Stomach (tissue), 9 donors: ENCODE measurements around the gene RIPPLY2. TPM values are rescaled to one million over a fixed set of nuclear protein-coding genes. Genes with fewer than 3 reads are reported as not detected.

Source experiments
- DNase-seq, 2 donors: peaks; one replicate each; pipeline versions ENCODE4 v3.0.0 to v3.0.0-alpha.2; 2013 to 2019
- H3K27ac ChIP-seq, 5 donors: fragments of 200-600 bp in 4 of 5; sonication (generic) in 4 of 5; one replicate each; pipeline ENCODE4 v1.5.1; 2013 to 2019; ENCODE audit warnings: mild to moderate bottlenecking in 1 of 5, moderate library complexity in 1 of 5
- H3K27me3 ChIP-seq, 3 donors: fragments of 200-600 bp; sonication (generic); one replicate each; pipeline ENCODE4 v1.5.1; 2017 to 2019; ENCODE audit warnings: mixed run types in 1 of 3
- H3K36me3 ChIP-seq, 4 donors: fragments of 200-600 bp; sonication (generic); 1 replicate in 3 of 4; 2 replicates in 1 of 4; pipeline ENCODE4 v1.5.1; 2016 to 2019
- H3K4me1 ChIP-seq, 4 donors: fragments of 200-600 bp; sonication (generic); one replicate each; pipeline ENCODE4 v1.5.1; 2016 to 2019
- H3K4me3 ChIP-seq, 4 donors: fragments of 200-600 bp; sonication (generic) in 3 of 4; one replicate each; pipeline ENCODE4 v1.5.1; 2016 to 2019; ENCODE audit warnings: mild to moderate bottlenecking in 1 of 4
- H3K9me3 ChIP-seq, 4 donors: fragments of 200-600 bp; sonication (generic); one replicate each; pipeline ENCODE4 v1.5.1; 2016 to 2019
- CTCF ChIP-seq, 7 experiments: fragments of 450-650 bp in 4 of 7; fragments of 200-600 bp in 3 of 7; sonication (generic) in 3 of 7; IDR thresholded peaks; one replicate each; pipeline ENCODE4 v1.5.1; 2016 to 2019; ENCODE audit warnings: antibody characterized with exemption in 7 of 7, control low read depth in 2 of 7, mild to moderate bottlenecking in 1 of 7
- EP300 ChIP-seq: sonication (generic); formaldehyde crosslinking; IDR thresholded peaks from one replicate; pipeline ENCODE4 v1.6.1; 2017; ENCODE audit warnings: antibody characterized with exemption
- POLR2A ChIP-seq, 4 donors: fragments of 450-650 bp; IDR thresholded peaks; one replicate each; pipeline ENCODE4 v1.6.1; 2016; ENCODE audit warnings: antibody characterized with exemption in 4 of 4, control low read depth in 2 of 4, mild to moderate bottlenecking in 1 of 4, moderate library complexity in 1 of 4
- POLR2AphosphoS5 ChIP-seq, 3 donors: sonication (generic); formaldehyde crosslinking; IDR thresholded peaks; one replicate each; pipeline ENCODE4 v1.6.1; 2016; ENCODE audit warnings: antibody characterized with exemption in 3 of 3
- WGBS, 5 donors: extraction: QIAGEN DNeasy Blood & Tissue Kit in 3 of 5; methylation state at CpG; one replicate each; pipeline versions ENCODE4 v1.1.5 to v1.1.7; 2013 to 2018; 5-methylcytosine and 5-hydroxymethylcytosine counted together
- intact Hi-C: fragments of 100-400 bp; cut with DNase I; formaldehyde crosslinking; loops from one replicate; pipeline ENCODE4 v1.15.1; 2023; ENCODE audit warnings: low total_unique reads
- polyA plus RNA-seq, 3 donors: library from polyadenylated mRNA; stranded (reverse); fragments of 200-250 nt; gene quantifications; one replicate each; pipeline ENCODE4 v1.2.3, GENCODE V29; 2013
- total RNA-seq, 5 donors: library from RNA; depleted of rRNA; stranded (reverse); fragments of >200 nt; gene quantifications; one replicate each; pipeline versions ENCODE4 v1.1.0 to v1.2.3, GENCODE V29; 2014 to 2016
- donor health status: healthy with polysubstance abuse.
- donor health status: Bipolar disorder and iron deficiency.
- donor health status: healthy.

The RIPPLY2 gene
- total and polyA plus RNA-seq, 8 donors, result 1.00 to 1.5 TPM; not detected in 6

DNA sequence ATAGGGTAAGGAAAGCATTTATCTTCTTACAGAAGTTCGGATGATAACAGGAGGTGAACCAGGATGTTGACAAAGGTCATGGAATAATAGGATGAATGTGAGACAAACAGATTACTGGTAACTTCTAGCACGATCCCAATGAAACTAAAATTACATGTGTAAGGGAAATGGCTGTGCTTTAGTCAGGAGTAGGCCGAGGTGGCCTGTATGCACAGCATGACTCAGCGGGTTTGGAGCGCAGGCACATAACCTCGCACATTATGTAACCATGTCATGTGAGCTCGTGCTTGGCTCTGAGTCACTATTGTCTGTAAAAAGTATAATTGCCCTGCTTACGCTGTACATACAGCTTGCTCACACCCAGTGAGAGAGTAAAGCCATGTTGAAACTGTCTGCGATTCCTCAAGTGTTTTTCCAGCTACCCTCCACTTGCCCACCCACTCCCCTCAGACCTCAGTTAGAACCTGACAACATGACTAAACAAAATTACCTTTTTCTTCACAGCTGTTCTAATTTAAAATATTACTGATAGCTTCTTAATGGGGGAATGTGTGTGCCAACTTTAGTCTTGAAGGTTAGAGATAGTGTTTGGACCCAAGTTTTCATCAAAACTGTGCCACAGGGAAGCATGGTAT, 14.5 kb downstream of the RIPPLY2 start:
- intact Hi-C loops, result no loop called here

GRCh38 chr6:83868639-83869038, 15.5 kb downstream of the RIPPLY2 start:
- Histone ChIP-seq H3K9me3 (peaks cover 0 to 3% (median 0%) of the 10 kb centered on the region in 4 donors), H3K4me1 (peaks cover 0 to 3% (median 0%) of the 10 kb centered on the region in 4 donors), H3K27ac (no peak overlapping the region), H3K36me3 (peaks cover 0 to 42% (median 37%) of the 10 kb centered on the region in 4 donors), H3K27me3 (no peaks in the 10 kb centered on the region), H3K4me3 (no peak overlapping the region)
- TF ChIP-seq EP300, result no peak
- no peak for TF ChIP-seq POLR2A (IDR thresholded peaks at IDR 0.05)
- no peak for TF ChIP-seq CTCF (IDR thresholded peaks at IDR 0.05)
- TF ChIP-seq POLR2AphosphoS5 (IDR thresholded peaks at IDR 0.05), result no peak
- 39 to 82% (median 65%) methylated on average over 1 of the region's 1 CpG for WGBS, 5 donors
- DNase-seq, result no peak
- intact Hi-C loops, result no loop called here

More for the DNA sequence above, 14.5 kb downstream of the RIPPLY2 start:
- peak overlapping the region in 1 of 5 donors; percentile 38 for H3K27ac ChIP-seq
- no peak for TF ChIP-seq POLR2A (IDR thresholded peaks at IDR 0.05)
- TF ChIP-seq CTCF (IDR thresholded peaks at IDR 0.05), result no peak
- TF ChIP-seq EP300, result no peak
- no peak for TF ChIP-seq POLR2AphosphoS5 (IDR thresholded peaks at IDR 0.05)
- no peak overlapping the region for H3K4me3 ChIP-seq
- 87 to 97% (median 94%) methylated on average over 9 of the region's 9 CpGs for WGBS, 5 donors
- H3K36me3 ChIP-seq, result peaks cover 0 to 42% (median 37%) of the 10 kb centered on the region in 4 donors
- DNase-seq, result peak; percentile 28 to 36
- H3K4me1 ChIP-seq, result peaks cover 0 to 7% (median under 1%) of the 10 kb centered on the region in 4 donors
- H3K9me3 ChIP-seq, result peaks cover 0 to 3% (median 0%) of the 10 kb centered on the region in 4 donors
- no peaks in the 10 kb centered on the region for H3K27me3 ChIP-seq

GRCh38 chr6:83870649-83871048, 17.5 kb downstream of the RIPPLY2 start:
- Histone ChIP-seq H3K27ac (no peak overlapping the region), H3K27me3 (no peaks in the 10 kb centered on the region), H3K4me1 (peaks cover 0 to 4% (median 0%) of the 10 kb centered on the region in 4 donors), H3K4me3 (no peak overlapping the region), H3K36me3 (peaks cover 0 to 29% (median 22%) of the 10 kb centered on the region in 4 donors), H3K9me3 (peaks cover 0 to 3% (median 0%) of the 10 kb centered on the region in 4 donors)
- no peak for TF ChIP-seq CTCF (IDR thresholded peaks at IDR 0.05)
- TF ChIP-seq EP300, result no peak
- no peak for TF ChIP-seq POLR2AphosphoS5 (IDR thresholded peaks at IDR 0.05)
- TF ChIP-seq POLR2A (IDR thresholded peaks at IDR 0.05), result no peak
- no peak for DNase-seq
- whole genome bisulfite sequencing, 5 donors, result 80 to 95% (median 87%) methylated on average over 4 of the region's 4 CpGs
- intact Hi-C loops, result no loop called here

- intact Hi-C loops, result no loop called here
- no peak for TF ChIP-seq CTCF (IDR thresholded peaks at IDR 0.05)
- TF ChIP-seq POLR2AphosphoS5 (IDR thresholded peaks at IDR 0.05), result no peak
- TF ChIP-seq EP300, result no peak
- no peak for TF ChIP-seq POLR2A (IDR thresholded peaks at IDR 0.05)
- H3K9me3 ChIP-seq, result peaks cover 0 to 2% (median 0%) of the 10 kb centered on the region in 4 donors
- H3K4me1 ChIP-seq, result peaks cover 0 to 4% (median 0%) of the 10 kb centered on the region in 4 donors
- H3K4me3 ChIP-seq, result no peak overlapping the region
- no peaks in the 10 kb centered on the region for H3K27me3 ChIP-seq
- DNase-seq, result no peak
- peaks cover 0 to 10% (median 8%) of the 10 kb centered on the region in 4 donors for H3K36me3 ChIP-seq
- no peak overlapping the region for H3K27ac ChIP-seq
- 89 to 96% (median 91%) methylated on average over 3 of the region's 3 CpGs for WGBS, 5 donors
These were observed 19.4 kb downstream of the RIPPLY2 start for GRCh38 chr6:83872386-83873118.
